Keratinocyte (primary cell): ENCODE results near the gene RANBP17.

Source experiments
- EZH2 ChIP-seq: IDR thresholded peaks from one replicate; pipeline ENCODE4 v1.6.1; 2012; ENCODE audit warnings: inconsistent platforms, mild to moderate bottlenecking, low read length, moderate library complexity
- TF ChIP-seq, protein P1 (sequence below), 3 experiments: IDR thresholded peaks in 1 of 3; conservative IDR thresholded peaks in 1 of 3; optimal IDR thresholded peaks in 1 of 3; 2 replicates in 2 of 3; 3 replicates in 1 of 3; pipeline versions ENCODE3 to v1.5.1; 2011; ENCODE audit warnings: low read length in 3 of 3, mild to moderate bottlenecking in 3 of 3, moderate library complexity in 2 of 3, control low read depth in 1 of 3, inconsistent platforms in 1 of 3; ENCODE audit not compliant: insufficient read depth in 2 of 3; ENCODE audit errors: extremely low read depth in 1 of 3

GRCh38 chr5:171188016-171188415, 326.2 kb downstream of the RANBP17 start:
- TF ChIP-seq, protein P1, sequence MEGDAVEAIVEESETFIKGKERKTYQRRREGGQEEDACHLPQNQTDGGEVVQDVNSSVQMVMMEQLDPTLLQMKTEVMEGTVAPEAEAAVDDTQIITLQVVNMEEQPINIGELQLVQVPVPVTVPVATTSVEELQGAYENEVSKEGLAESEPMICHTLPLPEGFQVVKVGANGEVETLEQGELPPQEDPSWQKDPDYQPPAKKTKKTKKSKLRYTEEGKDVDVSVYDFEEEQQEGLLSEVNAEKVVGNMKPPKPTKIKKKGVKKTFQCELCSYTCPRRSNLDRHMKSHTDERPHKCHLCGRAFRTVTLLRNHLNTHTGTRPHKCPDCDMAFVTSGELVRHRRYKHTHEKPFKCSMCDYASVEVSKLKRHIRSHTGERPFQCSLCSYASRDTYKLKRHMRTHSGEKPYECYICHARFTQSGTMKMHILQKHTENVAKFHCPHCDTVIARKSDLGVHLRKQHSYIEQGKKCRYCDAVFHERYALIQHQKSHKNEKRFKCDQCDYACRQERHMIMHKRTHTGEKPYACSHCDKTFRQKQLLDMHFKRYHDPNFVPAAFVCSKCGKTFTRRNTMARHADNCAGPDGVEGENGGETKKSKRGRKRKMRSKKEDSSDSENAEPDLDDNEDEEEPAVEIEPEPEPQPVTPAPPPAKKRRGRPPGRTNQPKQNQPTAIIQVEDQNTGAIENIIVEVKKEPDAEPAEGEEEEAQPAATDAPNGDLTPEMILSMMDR (optimal IDR thresholded peaks at IDR 0.05 in 1 of 3, IDR thresholded peaks at IDR 0.05 in 1 of 3, conservative IDR thresholded peaks at IDR 0.05 in 1 of 3; ENCODE audit: extremely low read depth in 1 of 3, insufficient read depth in 2 of 3, low read length in 3 of 3), result no peak
- TF ChIP-seq EZH2, result no peak
